Adrenal gland (tissue), 12 donors: ENCODE results near the gene UBA5. TPM values are rescaled to one million over a fixed set of nuclear protein-coding genes. Genes with fewer than 3 reads are reported as not detected.

Experiments
- DNase-seq, 7 donors: peaks; one replicate each; pipeline ENCODE4 v3.0.0-alpha.2; 2019 to 2020
- H3K27ac ChIP-seq, 5 donors: fragments of 200-600 bp; sonication (generic) in 4 of 5; 1 replicate in 3 of 5; 2 replicates in 2 of 5; pipeline versions ENCODE4 v1.5.1 to v1.8.0; 2016 to 2020; ENCODE audit warnings: mild to moderate bottlenecking in 1 of 5
- H3K27me3 ChIP-seq: fragments of 200-600 bp; 2 replicates; pipeline ENCODE4 v1.8.0; 2021
- H3K36me3 ChIP-seq, 2 donors: fragments of 200-600 bp; replicated peaks in 1 of 2; 1 replicate in 1 of 2; 2 replicates in 1 of 2; pipeline versions ENCODE4 v1.5.1 to v1.8.0; 2018 to 2022
- H3K4me1 ChIP-seq, 2 donors: fragments of 200-600 bp; replicated peaks in 1 of 2; 1 replicate in 1 of 2; 2 replicates in 1 of 2; pipeline versions ENCODE4 v1.5.1 to v1.8.0; 2018 to 2021
- H3K4me3 ChIP-seq, 4 donors: fragments of 200-600 bp; sonication (generic) in 3 of 4; one replicate each; pipeline ENCODE4 v1.5.1; 2016 to 2018
- H3K9me3 ChIP-seq, 3 donors: fragments of 200-600 bp; sonication (generic) in 1 of 3; replicated peaks in 1 of 3; 1 replicate in 2 of 3; 2 replicates in 1 of 3; pipeline versions ENCODE4 v1.5.1 to v1.8.0; 2016 to 2021
- POLR2A ChIP-seq, 2 donors: fragments of 450-650 bp; IDR thresholded peaks; one replicate each; pipeline ENCODE4 v1.6.1; 2017; ENCODE audit warnings: antibody characterized with exemption in 2 of 2, mild to moderate bottlenecking in 2 of 2, moderate library complexity in 1 of 2
- WGBS, 4 donors: extraction: QIAGEN DNeasy Blood & Tissue Kit in 2 of 4; methylation state at CpG; one replicate each; pipeline versions ENCODE4 v1.1.5 to v1.1.7; 2013 to 2017; 5-methylcytosine and 5-hydroxymethylcytosine counted together
- intact Hi-C, 2 donors: fragments of 100-400 bp; cut with DNase I; formaldehyde crosslinking; loops; one replicate each; pipeline versions ENCODE4 v1.14.1 to v1.15.0; 2022 to 2023
- polyA plus RNA-seq, 3 donors: library from polyadenylated mRNA; stranded (reverse); fragments of 200-250 nt in 2 of 3; fragments of 350-450 nt in 1 of 3; fragmentation: Illumina TruSeq in 1 of 3; extraction: RNeasy Lipid Tissue Mini Kit (QIAGEN cat#74804) in 1 of 3; gene quantifications; one replicate each; pipeline ENCODE4 v1.2.3, GENCODE V29; 2013 to 2014
- total RNA-seq, 9 donors: library from RNA; depleted of rRNA in 4 of 9; stranded (reverse); fragments of >200 nt in 4 of 9; fragments of 120-200 nt in 1 of 9; fragmentation: NEBNext Ultra II Directional in 1 of 9; extraction: Animal tissue kit (Norgen Biotek cat#: 25700) in 1 of 9; gene quantifications; one replicate each; pipeline versions ENCODE4 v1.1.0 to v1.2.4, GENCODE V29; 2013 to 2023
- TF ChIP-seq, protein P1 (sequence below), 6 experiments: fragments of 450-650 bp in 4 of 6; fragments of 200-600 bp in 2 of 6; sonication (generic) in 1 of 6; IDR thresholded peaks; 1 replicate in 5 of 6; 2 replicates in 1 of 6; pipeline versions ENCODE4 v1.5.1 to v1.8.0; 2016 to 2021; ENCODE audit warnings: antibody characterized with exemption in 6 of 6, mild to moderate bottlenecking in 2 of 6, moderate library complexity in 1 of 6
- donor health status: healthy with polysubstance abuse.
- donor health status: Bipolar disorder and iron deficiency.
- donor health status: DM: yes; HTN: yes; CAD: no.
- donor health status: DM: no; HTN: no; CAD: no.
- donor health status: DM: no; HTN: no; CAD: no.
- donor health status: DM: yes; HTN: yes; CAD: no.

UBA5 gene
- total and polyA plus RNA-seq, 12 donors = 35.6 to 134 (median 64.1) TPM

GRCh38 chr3:132641837-132642538 lies 18.1 kb upstream of the UBA5 start:
- Histone ChIP-seq H3K4me3 (no peak overlapping the region), H3K36me3 (peaks cover 0 to 11% of the 10 kb centered on the region in 2 donors), H3K9me3 (no peaks in the 10 kb centered on the region), H3K27ac (no peak overlapping the region), H3K27me3 (no peaks in the 10 kb centered on the region), H3K4me1 (no peaks in the 10 kb centered on the region)
- 60 to 71% (median 67%) methylated on average over 5 of the region's 5 CpGs for WGBS, 4 donors
- no peak for TF ChIP-seq POLR2A (IDR thresholded peaks at IDR 0.05)
- TF ChIP-seq, protein P1, sequence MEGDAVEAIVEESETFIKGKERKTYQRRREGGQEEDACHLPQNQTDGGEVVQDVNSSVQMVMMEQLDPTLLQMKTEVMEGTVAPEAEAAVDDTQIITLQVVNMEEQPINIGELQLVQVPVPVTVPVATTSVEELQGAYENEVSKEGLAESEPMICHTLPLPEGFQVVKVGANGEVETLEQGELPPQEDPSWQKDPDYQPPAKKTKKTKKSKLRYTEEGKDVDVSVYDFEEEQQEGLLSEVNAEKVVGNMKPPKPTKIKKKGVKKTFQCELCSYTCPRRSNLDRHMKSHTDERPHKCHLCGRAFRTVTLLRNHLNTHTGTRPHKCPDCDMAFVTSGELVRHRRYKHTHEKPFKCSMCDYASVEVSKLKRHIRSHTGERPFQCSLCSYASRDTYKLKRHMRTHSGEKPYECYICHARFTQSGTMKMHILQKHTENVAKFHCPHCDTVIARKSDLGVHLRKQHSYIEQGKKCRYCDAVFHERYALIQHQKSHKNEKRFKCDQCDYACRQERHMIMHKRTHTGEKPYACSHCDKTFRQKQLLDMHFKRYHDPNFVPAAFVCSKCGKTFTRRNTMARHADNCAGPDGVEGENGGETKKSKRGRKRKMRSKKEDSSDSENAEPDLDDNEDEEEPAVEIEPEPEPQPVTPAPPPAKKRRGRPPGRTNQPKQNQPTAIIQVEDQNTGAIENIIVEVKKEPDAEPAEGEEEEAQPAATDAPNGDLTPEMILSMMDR (IDR thresholded peaks at IDR 0.05) = peak; percentile 58 to 89 (median 82)
- intact Hi-C loops = loop anchor here (2.0 to 5.0 kb wide), 2 partner anchors 105 kb away; no protein-coding TSS in a partner anchor
- no peak for DNase-seq

DNA sequence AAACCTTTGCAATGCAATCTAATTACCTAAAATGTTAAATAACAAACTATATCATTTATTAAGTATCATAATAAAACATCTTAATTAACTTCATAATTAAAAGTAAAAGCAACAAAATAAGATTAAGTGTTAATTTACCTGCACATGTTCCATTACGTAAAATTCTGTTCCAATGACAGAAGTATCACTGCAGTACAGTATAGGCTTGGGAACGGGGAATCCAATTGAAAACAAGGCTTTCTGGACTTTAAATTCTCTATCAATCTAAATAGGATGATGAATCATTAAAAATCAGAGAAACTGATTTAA lies 17.6 kb upstream of the UBA5 start:
- 58 to 62% (median 60%) methylated on average over 2 of the region's 2 CpGs for WGBS, 4 donors
- H3K27ac ChIP-seq = no peak overlapping the region
- H3K4me3 ChIP-seq = no peak overlapping the region
- H3K36me3 ChIP-seq = peaks cover 0 to 11% of the 10 kb centered on the region in 2 donors
- DNase-seq = no peak
- no peak for TF ChIP-seq POLR2A (IDR thresholded peaks at IDR 0.05)
- TF ChIP-seq, protein P1 (IDR thresholded peaks at IDR 0.05) = peak in 2 of 6 experiments; percentile 3 to 18
- H3K4me1 ChIP-seq = no peaks in the 10 kb centered on the region
- no peaks in the 10 kb centered on the region for H3K9me3 ChIP-seq
- no peaks in the 10 kb centered on the region for H3K27me3 ChIP-seq
- intact Hi-C loops = loop anchor here (2.0 to 5.0 kb wide), 2 partner anchors 105 to 106 kb away; no protein-coding TSS in a partner anchor

GRCh38 chr3:132643366-132643765 lies 16.8 kb upstream of the UBA5 start:
- Histone ChIP-seq H3K4me1 (no peaks in the 10 kb centered on the region), H3K36me3 (peaks cover 0 to 11% of the 10 kb centered on the region in 2 donors), H3K9me3 (no peaks in the 10 kb centered on the region), H3K27ac (no peak overlapping the region), H3K4me3 (no peak overlapping the region), H3K27me3 (no peaks in the 10 kb centered on the region)
- no peak for TF ChIP-seq POLR2A (IDR thresholded peaks at IDR 0.05)
- TF ChIP-seq, protein P1 (IDR thresholded peaks at IDR 0.05) = no peak
- 56 to 78% (median 64%) methylated on average over 2 of the region's 2 CpGs for WGBS, 4 donors
- no peak for DNase-seq
- intact Hi-C loops = loop anchor here (2.0 to 5.0 kb wide), 2 partner anchors 106 to 107 kb away; no protein-coding TSS in a partner anchor

- H3K27ac ChIP-seq = no peak overlapping the region
- no peaks in the 10 kb centered on the region for H3K27me3 ChIP-seq
- intact Hi-C loops = no loop called here
- no peak overlapping the region for H3K4me3 ChIP-seq
- DNase-seq = no peak
- H3K36me3 ChIP-seq = no peaks in the 10 kb centered on the region
- H3K4me1 ChIP-seq = peaks cover 0 to 8% of the 10 kb centered on the region in 2 donors
- TF ChIP-seq POLR2A (IDR thresholded peaks at IDR 0.05) = no peak
- TF ChIP-seq, protein P1 (IDR thresholded peaks at IDR 0.05) = no peak
- 85 to 100% (median 96%) methylated on average over 1 of the region's 1 CpG for WGBS, 4 donors
- no peaks in the 10 kb centered on the region for H3K9me3 ChIP-seq
Measured at GRCh38 chr3:132645058-132645457, 15.1 kb upstream of the UBA5 start.
